ENCODE results near the gene ZNG1E.
A peak's percentile ranks its signal among the peaks of the same experiment; 100 is the strongest.
"Not testable (repeated sequence)": the region's sequence is repeated elsewhere in the genome, so short reads cannot be mapped to it uniquely, and the experiment has no call there.

Gene ZNG1E

GRCh38 chr9:65675589-65676021 is at the start of gene ZNG1E:
TSS of gene ZNG1E (plus strand) at chr9:65675928. CDS start at chr9:65675977, 49 bp downstream.
- peak; percentile 44 for DNase-seq (ENCODE audit: low spot score)

GRCh38 chr9:65673579-65673978 is 2.1 kb upstream of the ZNG1E start:
- not testable (repeated sequence) for DNase-seq (ENCODE audit: low spot score)

GRCh38 chr9:65675018-65675417 is 710 bp upstream of the ZNG1E start:
- DNase-seq (ENCODE audit: low spot score) = not testable (repeated sequence)

- DNase-seq (ENCODE audit: low spot score) = not testable (repeated sequence)
These were observed 661 bp downstream of the ZNG1E start for GRCh38 chr9:65676389-65676788.

- DNase-seq (ENCODE audit: low spot score) = not testable (repeated sequence)
These were observed 2.8 kb downstream of the ZNG1E start for GRCh38 chr9:65678533-65678932.

GRCh38 chr9:65703550-65703949 is 27.8 kb downstream of the ZNG1E start:
- DNase-seq (ENCODE audit: low spot score) = not testable (repeated sequence)

- DNase-seq (ENCODE audit: low spot score) = not testable (repeated sequence)
These were observed 38.7 kb downstream of the ZNG1E start for GRCh38 chr9:65714445-65714844.

GRCh38 chr9:65737096-65737564 is 61.4 kb downstream of the ZNG1E start, which contains the start of gene FOXD4L4:
TSS of gene FOXD4L4 (plus strand) at chr9:65737146. CDS start at chr9:65737146, 0 bp downstream.
- not testable (repeated sequence) for DNase-seq (ENCODE audit: low spot score)

- DNase-seq (ENCODE audit: low spot score) = not testable (repeated sequence)
These were observed 62.4 kb downstream of the ZNG1E start for GRCh38 chr9:65738133-65738532.
